Right ventricle myocardium superior (tissue), 1 donor: ENCODE data around the gene MS4A3. TPM values are rescaled to one million over a fixed set of nuclear protein-coding genes. Genes with fewer than 3 reads are reported as not detected.
"Not testable (repeated sequence)": the region's sequence is repeated elsewhere in the genome, so short reads cannot be mapped to it uniquely, and the experiment has no call there.

ENCODE experiments used
- ATAC-seq: fragments of 200-7000 bp; cut with Tn5 transposase; one replicate; pipeline ENCODE4 v1.9.1; 2020; ENCODE audit warnings: mild to moderate bottlenecking; ENCODE audit not compliant: poor library complexity
- DNase-seq: peaks from one replicate; pipeline ENCODE4 v3.0.0-alpha.2; 2020
- intact Hi-C: fragments of 100-400 bp; cut with DNase I; formaldehyde crosslinking; loops from one replicate; pipeline ENCODE4 v1.11.2; 2022
- long read RNA-seq: library from polyadenylated mRNA; unstranded; transcript quantifications from one replicate; pipeline ENCODE4 v2.0.0, GENCODE V29; 2021
- total RNA-seq: library from RNA; stranded (reverse); fragmentation: NEBNext Ultra II Directional; extraction: Animal tissue kit (Norgen Biotek cat#: 25700); gene quantifications from one replicate; pipeline ENCODE4 v1.2.1, GENCODE V29; 2021
- donor health status: DM: no; HTN: yes; CAD: no; lungs with severe emphysema.

MS4A3 gene
- total RNA-seq = not detected
- long read RNA-seq = 0 reads

- ATAC-seq = no peak
- intact Hi-C loops = no loop called here
- DNase-seq = no peak
These were observed at the start of gene MS4A3 for GRCh38 chr11:60056349-60056969. MS4A3 (plus strand) TSS chr11:60056665; CDS start chr11:60061161, 4,496 bp downstream.

GRCh38 chr11:60016881-60017280 is 39.6 kb upstream of the MS4A3 start, which contains the start of gene OOSP4B:
OOSP4B (plus strand) TSS chr11:60017181.
- DNase-seq (no peak), ATAC-seq (no peak)
- intact Hi-C loops = no loop called here

GRCh38 chr11:60018058-60018457 is 38.4 kb upstream of the MS4A3 start:
- no peak for DNase-seq
- intact Hi-C loops = no loop called here
- no peak for ATAC-seq

- DNase-seq, ATAC-seq, intact Hi-C loops: not testable (repeated sequence)
These were observed 36.1 kb upstream of the MS4A3 start for GRCh38 chr11:60020376-60020775.

GRCh38 chr11:60029015-60029632 is 27.3 kb upstream of the MS4A3 start:
- DNase-seq (no peak), ATAC-seq (no peak)
- intact Hi-C loops = no loop called here

- ATAC-seq (no peak), DNase-seq (no peak)
- intact Hi-C loops = no loop called here
These were observed 16.4 kb upstream of the MS4A3 start, which contains the start of gene OOSP2 for GRCh38 chr11:60040109-60040508. OOSP2 (plus strand) TSS chr11:60040409; CDS start chr11:60040460, 51 bp downstream.

GRCh38 chr11:60050422-60050821 is 6.0 kb upstream of the MS4A3 start:
- intact Hi-C loops = not testable (repeated sequence)

GRCh38 chr11:60050839-60051238 is 5.6 kb upstream of the MS4A3 start:
- DNase-seq, intact Hi-C loops, ATAC-seq: not testable (repeated sequence)

More at GRCh38 chr11:60050422-60050821, 6.0 kb upstream of the MS4A3 start:
- ATAC-seq, DNase-seq: not testable (repeated sequence)

GRCh38 chr11:60059052-60059451 is 2.6 kb downstream of the MS4A3 start:
- DNase-seq = no peak
- intact Hi-C loops = no loop called here
- no peak for ATAC-seq

- ATAC-seq (no peak), DNase-seq (no peak)
- intact Hi-C loops = no loop called here
These were observed 3.2 kb downstream of the MS4A3 start for GRCh38 chr11:60059521-60060240.

- DNase-seq (no peak), ATAC-seq (no peak)
- intact Hi-C loops = no loop called here
These were observed 7.6 kb downstream of the MS4A3 start for GRCh38 chr11:60064111-60064510.

- intact Hi-C loops = no loop called here
- DNase-seq (no peak), ATAC-seq (no peak)
These were observed 9.3 kb downstream of the MS4A3 start for GRCh38 chr11:60065801-60066200.

- ATAC-seq = no peak
- DNase-seq = no peak
- intact Hi-C loops = no loop called here
These were observed 13.0 kb downstream of the MS4A3 start for GRCh38 chr11:60069450-60069849.

- ATAC-seq, DNase-seq, intact Hi-C loops: not testable (repeated sequence)
These were observed 15.2 kb downstream of the MS4A3 start for GRCh38 chr11:60071644-60072043.

GRCh38 chr11:60077216-60077817 is 20.9 kb downstream of the MS4A3 start:
- DNase-seq (no peak), ATAC-seq (no peak)
- intact Hi-C loops = no loop called here

- ATAC-seq (no peak), DNase-seq (no peak)
- intact Hi-C loops = no loop called here
These were observed 21.5 kb downstream of the MS4A3 start for GRCh38 chr11:60077981-60078380.

GRCh38 chr11:60078745-60079144 is 22.3 kb downstream of the MS4A3 start:
- intact Hi-C loops = no loop called here
- ATAC-seq (no peak), DNase-seq (no peak)

- no peak for ATAC-seq
- no peak for DNase-seq
- intact Hi-C loops = no loop called here
These were observed 24.1 kb downstream of the MS4A3 start for GRCh38 chr11:60080535-60080934.

- DNase-seq (no peak), ATAC-seq (no peak)
- intact Hi-C loops = no loop called here
These were observed 28.3 kb downstream of the MS4A3 start for GRCh38 chr11:60084631-60085273.
